A549 (cell line): Measurements from ENCODE around the gene FHIT. TPM values are rescaled to one million over a fixed set of nuclear protein-coding genes. Genes with fewer than 3 reads are reported as not detected.

Experiments used
- ATAC-seq, 2 experiments: fragments of 200-7000 bp in 1 of 2; fragments of >200 bp in 1 of 2; cut with Nextera tagmentation in 1 of 2; cut with Tn5 transposase in 1 of 2; 3 replicates each; pipeline versions ENCODE4 v1.8.0 to v1.9.1; 2018 to 2020; ENCODE audit warnings: mild to moderate bottlenecking in 1 of 2, moderate library complexity in 1 of 2
- CTCF ChIA-PET: fragments of 300-600 bp; sonication (Branson Sonifier 250); formaldehyde crosslinking; extraction: SDS; loops from one replicate; lab custom pipeline; 2021; ENCODE audit warnings: antibody characterized with exemption, inconsistent platforms; lab: Yijun Ruan, JAX
- POLR2A ChIA-PET: fragments of 350-600 bp; formaldehyde crosslinking; extraction: SDS; loops from one replicate; lab custom pipeline; 2021; ENCODE audit warnings: antibody characterized with exemption, inconsistent platforms; lab: Yijun Ruan, JAX
- DNase-seq, 2 experiments: peaks; one replicate each; pipeline versions ENCODE4 v3.0.0 to v3.0.0-alpha.2; 2011 to 2016; ENCODE audit warnings: low read depth in 1 of 2, low spot score in 1 of 2
- FAIRE-seq: peaks from 2 replicates; lab custom pipeline; 2011; peaks lifted over from hg19 to GRCh38; lab: Jason Lieb, UNC
- H3K27ac ChIP-seq, 2 experiments: fragments of >200 bp; sonication (Bioruptor Twin); formaldehyde crosslinking; 3 replicates each; pipeline ENCODE4 v1.5.1; 2016 to 2017
- H3K4me1 ChIP-seq: fragments of >200 bp; sonication (Bioruptor Twin); formaldehyde crosslinking; 3 replicates; pipeline ENCODE4 v1.6.1; 2016
- H3K4me2 ChIP-seq: fragments of >200 bp; sonication (Bioruptor Twin); formaldehyde crosslinking; 3 replicates; pipeline ENCODE4 v1.6.1; 2016
- H3K4me3 ChIP-seq: fragments of >200 bp; sonication (Bioruptor Twin); formaldehyde crosslinking; 3 replicates; pipeline ENCODE4 v1.5.1; 2016
- H3K9me3 ChIP-seq: fragments of >200 bp; sonication (Bioruptor Twin); formaldehyde crosslinking; 3 replicates; pipeline ENCODE4 v1.6.1; 2016
- CBX8 ChIP-seq: fragments of 200-600 bp; sonication (generic); IDR thresholded peaks from 2 replicates; pipeline ENCODE4 v1.6.1; 2016
- CHD2 ChIP-seq: fragments of 150-350 bp; IDR thresholded peaks from 2 replicates; pipeline ENCODE4 v1.6.1; 2014; ENCODE audit warnings: low read length; ENCODE audit not compliant: partially characterized antibody
- CHD4 ChIP-seq: fragments of 200-600 bp; sonication (generic); IDR thresholded peaks from 2 replicates; pipeline ENCODE4 v1.6.1; 2016; ENCODE audit warnings: antibody characterized with exemption, mild to moderate bottlenecking, borderline replicate concordance
- EP300 ChIP-seq, 2 experiments: fragments of >200 bp; sonication (Bioruptor Twin); formaldehyde crosslinking; IDR thresholded peaks; 2 replicates in 1 of 2; 3 replicates in 1 of 2; pipeline ENCODE4 v1.6.1; 2016 to 2017
- FOSL2 ChIP-seq, 2 experiments: fragments of 450-650 bp in 1 of 2; fragments of >200 bp in 1 of 2; sonication (Bioruptor Twin) in 1 of 2; formaldehyde crosslinking; IDR thresholded peaks; 2 replicates each; pipeline versions ENCODE4 v1.5.0 to v1.6.1; 2016 to 2020; ENCODE audit warnings: mild to moderate bottlenecking in 1 of 2, moderate library complexity in 1 of 2
- GATA3 ChIP-seq: IDR thresholded peaks from 2 replicates; pipeline ENCODE4 v1.6.1; 2012; ENCODE audit warnings: borderline replicate concordance
- HEYL ChIP-seq: fragments of 250-450 bp; sonication (Bioruptor Pico); IDR thresholded peaks from 2 replicates; pipeline ENCODE4 v1.8.0; 2021; ENCODE audit warnings: mild to moderate bottlenecking, moderate library complexity
- HOXA7 ChIP-seq: fragments of 250-450 bp; sonication (Bioruptor Pico); IDR thresholded peaks from 2 replicates; pipeline ENCODE4 v1.5.0; 2020; ENCODE audit warnings: mild to moderate bottlenecking, moderate library complexity
- HOXB13 ChIP-seq: fragments of 250-450 bp; sonication (Bioruptor Pico); IDR thresholded peaks from 2 replicates; pipeline ENCODE4 v1.5.0; 2020; ENCODE audit warnings: low read depth, mild to moderate bottlenecking, moderate library complexity
- JUNB ChIP-seq: fragments of >200 bp; sonication (Bioruptor Twin); formaldehyde crosslinking; IDR thresholded peaks from 2 replicates; pipeline ENCODE4 v1.6.1; 2016
- KDM1A ChIP-seq: fragments of 200-600 bp; sonication (generic); IDR thresholded peaks from 2 replicates; pipeline ENCODE4 v1.6.1; 2016; ENCODE audit warnings: low read depth, mild to moderate bottlenecking
- KDM5A ChIP-seq: fragments of 200-600 bp; sonication (generic); IDR thresholded peaks from 2 replicates; pipeline ENCODE4 v1.6.1; 2016; ENCODE audit warnings: antibody characterized with exemption, mild to moderate bottlenecking
- MAFK ChIP-seq: fragments of 450-650 bp; IDR thresholded peaks from 2 replicates; pipeline ENCODE4 v1.6.1; 2014; ENCODE audit not compliant: partially characterized antibody
- MYC ChIP-seq: IDR thresholded peaks from 2 replicates; pipeline ENCODE4 v1.6.1; 2012; ENCODE audit warnings: mild to moderate bottlenecking, inconsistent platforms, low read length, improper control_type of control experiment, borderline replicate concordance
- NPAS2 ChIP-seq: fragments of 250-450 bp; sonication (Bioruptor Pico); IDR thresholded peaks from 2 replicates; pipeline ENCODE4 v1.8.0; 2022; ENCODE audit warnings: mild to moderate bottlenecking, moderate library complexity, borderline replicate concordance
- RNF2 ChIP-seq: fragments of 200-600 bp; sonication (generic); IDR thresholded peaks from 2 replicates; pipeline ENCODE4 v1.6.1; 2016; ENCODE audit warnings: low read depth, mild to moderate bottlenecking, antibody characterized with exemption, moderate library complexity, borderline replicate concordance
- TFCP2L1 ChIP-seq: fragments of 250-450 bp; sonication (Bioruptor Pico); IDR thresholded peaks from 2 replicates; pipeline ENCODE4 v1.5.0; 2021; ENCODE audit warnings: mild to moderate bottlenecking
- TP53 ChIP-seq: fragments of 250-450 bp; sonication (Bioruptor Pico); IDR thresholded peaks from 2 replicates; pipeline ENCODE4 v1.5.0; 2021; ENCODE audit warnings: mild to moderate bottlenecking, moderate library complexity
- ZSCAN20 ChIP-seq: fragments of 250-450 bp; sonication (Bioruptor Pico); IDR thresholded peaks from 2 replicates; pipeline ENCODE4 v1.8.0; 2022; ENCODE audit warnings: mild to moderate bottlenecking, moderate library complexity
- WGBS: methylation state at CpG from one replicate; pipeline ENCODE4 v1.1.6; 2017; ENCODE audit errors: missing lambda C conversion rate; 5-methylcytosine and 5-hydroxymethylcytosine counted together
- polyA plus RNA-seq, 4 experiments: library from polyadenylated mRNA; depleted of rRNA in 3 of 4; stranded (reverse); fragments of >200 nt; fragmentation: RNase III in 1 of 4; extraction: RNeasy Plus Mini Kit Qiagen cat#74134 plus additional on column Dnase treatment in 1 of 4; gene quantifications; 2 replicates in 3 of 4; 3 replicates in 1 of 4; pipeline ENCODE4 v1.2.3, GENCODE V29; 2011 to 2017
- TF ChIP-seq, protein P1 (sequence below): IDR thresholded peaks from 2 replicates; pipeline ENCODE4 v1.6.1; 2012; ENCODE audit warnings: low read depth, borderline replicate concordance
- TF ChIP-seq, protein P2 (sequence below): fragments of 200-600 bp; sonication (generic); IDR thresholded peaks from 2 replicates; pipeline ENCODE4 v1.6.1; 2016; ENCODE audit warnings: antibody characterized with exemption, mild to moderate bottlenecking, moderate library complexity
- TF ChIP-seq, protein P3 (sequence below): IDR thresholded peaks from 2 replicates; pipeline ENCODE4 v1.6.1; 2012
- TF ChIP-seq, protein P4 (sequence below): fragments of >200 bp; sonication (Bioruptor Twin); formaldehyde crosslinking; IDR thresholded peaks from 3 replicates; pipeline ENCODE4 v1.6.1; 2016
- TF ChIP-seq, protein P5 (sequence below): fragments of >200 bp; sonication (Bioruptor Twin); formaldehyde crosslinking; IDR thresholded peaks from 2 replicates; pipeline ENCODE4 v1.6.1; 2016

Gene FHIT
- polyA plus RNA-seq, 2 of the 4 experiments (the other 2 are of a cell fraction): 0.76 to 0.92 TPM

DNA sequence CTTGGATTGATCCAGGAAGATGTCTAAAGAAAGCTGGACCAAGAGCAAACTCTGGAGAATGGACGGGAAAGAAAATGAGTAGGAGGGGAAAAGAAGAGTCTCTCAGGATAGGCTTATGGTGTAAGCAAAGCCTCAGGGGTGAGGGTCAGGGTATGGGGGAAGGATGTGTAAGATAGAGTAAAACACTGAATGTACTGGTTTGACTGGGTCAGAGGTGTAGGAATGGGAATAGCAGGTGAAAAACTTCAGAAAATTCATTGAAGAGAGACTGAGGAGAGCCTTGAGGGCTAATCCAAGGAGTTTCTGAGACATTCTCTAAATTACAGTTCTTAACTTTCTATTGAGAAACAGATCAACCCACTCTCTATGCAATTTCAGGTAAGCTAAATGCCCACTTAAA is 857.3 kb downstream of the FHIT start:
- FAIRE-seq: no peak
- Histone ChIP-seq H3K27ac (no peak overlapping the region), H3K4me3 (no peak overlapping the region), H3K4me1 (no peaks in the 10 kb centered on the region), H3K9me3 (no peaks in the 10 kb centered on the region)
- CTCF ChIA-PET: no interaction called here
- ATAC-seq: no peak
- POLR2A ChIA-PET: no interaction called here
- no peak for DNase-seq
- TF ChIP-seq TFCP2L1 (CRISPR knock-in tag) (no peak), MYC (no peak)
- TF ChIP-seq, all 56 proteins: peak for 0
- H3K4me2 ChIP-seq: no peak overlapping the region
- 4% methylated on average over 1 of the region's 1 CpG for WGBS

DNA sequence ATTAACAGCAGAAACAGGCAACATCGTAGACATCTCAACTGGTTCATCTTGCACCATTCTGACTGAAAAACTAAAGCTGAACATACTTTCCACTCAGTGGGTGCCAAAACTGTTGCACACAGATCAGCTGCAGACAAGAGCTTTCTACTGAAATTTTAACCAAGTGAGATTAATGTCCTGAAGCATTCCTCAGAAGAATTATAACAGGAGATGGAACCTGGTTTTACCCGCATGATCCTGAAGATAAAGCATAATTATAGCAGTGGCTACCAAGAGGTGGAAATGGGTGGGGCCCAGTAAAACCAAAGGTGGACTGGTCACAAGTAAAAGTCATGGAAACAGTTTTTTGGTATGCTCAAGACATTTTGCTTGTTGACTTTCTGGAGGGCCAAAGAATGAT is 858.8 kb downstream of the FHIT start:
- H3K4me2 ChIP-seq: no peak overlapping the region
- no peaks in the 10 kb centered on the region for H3K9me3 ChIP-seq
- TF ChIP-seq CBX8 (no peak), CHD2 (no peak), EP300 (IDR thresholded peaks at IDR 0.05) (no peak), ZSCAN20 (CRISPR knock-in tag) (no peak), FOSL2 (IDR thresholded peaks at IDR 0.05) (no peak), FOSL2 (CRISPR knock-in tag; IDR thresholded peaks at IDR 0.05) (no peak)
- 26% methylated on average over 2 of the region's 2 CpGs for WGBS
- no peaks in the 10 kb centered on the region for H3K4me1 ChIP-seq
- H3K4me3 ChIP-seq: no peak overlapping the region
- no peak for DNase-seq
- H3K27ac ChIP-seq: no peak overlapping the region
- FAIRE-seq: no peak
- ATAC-seq: no peak
- ChIA-PET CTCF (no interaction called here), POLR2A (no interaction called here)

DNA sequence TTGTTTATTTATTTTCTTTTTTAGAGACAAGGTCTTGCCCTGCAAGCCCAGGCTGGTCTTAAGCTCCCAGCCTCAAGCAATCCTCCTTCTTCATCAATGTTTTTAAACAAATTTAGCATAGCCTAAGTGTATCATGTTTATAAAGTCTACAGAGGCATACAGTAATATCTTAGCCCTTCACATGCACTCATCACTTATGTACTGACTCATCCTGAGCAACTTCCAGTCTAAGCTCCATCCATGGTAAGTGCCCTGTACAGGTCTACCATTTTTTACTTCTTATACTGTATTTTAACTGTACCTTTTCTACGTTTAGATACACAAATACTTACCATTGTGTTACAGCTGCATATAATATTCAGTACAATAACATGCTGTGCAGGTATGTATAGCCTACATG is 860.0 kb downstream of the FHIT start:
- DNase-seq (no peak), FAIRE-seq (no peak), ATAC-seq (no peak)
- H3K4me3 ChIP-seq: no peak overlapping the region
- no peaks in the 10 kb centered on the region for H3K4me1 ChIP-seq
- H3K9me3 ChIP-seq: no peaks in the 10 kb centered on the region
- H3K27ac ChIP-seq: no peak overlapping the region
- WGBS: 0% methylated on average over 1 of the region's 1 CpG
- no peak overlapping the region for H3K4me2 ChIP-seq
- ChIA-PET POLR2A (no interaction called here), CTCF (no interaction called here)
- TF ChIP-seq, protein P1, sequence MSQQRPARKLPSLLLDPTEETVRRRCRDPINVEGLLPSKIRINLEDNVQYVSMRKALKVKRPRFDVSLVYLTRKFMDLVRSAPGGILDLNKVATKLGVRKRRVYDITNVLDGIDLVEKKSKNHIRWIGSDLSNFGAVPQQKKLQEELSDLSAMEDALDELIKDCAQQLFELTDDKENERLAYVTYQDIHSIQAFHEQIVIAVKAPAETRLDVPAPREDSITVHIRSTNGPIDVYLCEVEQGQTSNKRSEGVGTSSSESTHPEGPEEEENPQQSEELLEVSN: no peak
- TF ChIP-seq RNF2: no peak
- TF ChIP-seq GATA3: no peak
- no peak for TF ChIP-seq JUNB
- TF ChIP-seq, protein P2, sequence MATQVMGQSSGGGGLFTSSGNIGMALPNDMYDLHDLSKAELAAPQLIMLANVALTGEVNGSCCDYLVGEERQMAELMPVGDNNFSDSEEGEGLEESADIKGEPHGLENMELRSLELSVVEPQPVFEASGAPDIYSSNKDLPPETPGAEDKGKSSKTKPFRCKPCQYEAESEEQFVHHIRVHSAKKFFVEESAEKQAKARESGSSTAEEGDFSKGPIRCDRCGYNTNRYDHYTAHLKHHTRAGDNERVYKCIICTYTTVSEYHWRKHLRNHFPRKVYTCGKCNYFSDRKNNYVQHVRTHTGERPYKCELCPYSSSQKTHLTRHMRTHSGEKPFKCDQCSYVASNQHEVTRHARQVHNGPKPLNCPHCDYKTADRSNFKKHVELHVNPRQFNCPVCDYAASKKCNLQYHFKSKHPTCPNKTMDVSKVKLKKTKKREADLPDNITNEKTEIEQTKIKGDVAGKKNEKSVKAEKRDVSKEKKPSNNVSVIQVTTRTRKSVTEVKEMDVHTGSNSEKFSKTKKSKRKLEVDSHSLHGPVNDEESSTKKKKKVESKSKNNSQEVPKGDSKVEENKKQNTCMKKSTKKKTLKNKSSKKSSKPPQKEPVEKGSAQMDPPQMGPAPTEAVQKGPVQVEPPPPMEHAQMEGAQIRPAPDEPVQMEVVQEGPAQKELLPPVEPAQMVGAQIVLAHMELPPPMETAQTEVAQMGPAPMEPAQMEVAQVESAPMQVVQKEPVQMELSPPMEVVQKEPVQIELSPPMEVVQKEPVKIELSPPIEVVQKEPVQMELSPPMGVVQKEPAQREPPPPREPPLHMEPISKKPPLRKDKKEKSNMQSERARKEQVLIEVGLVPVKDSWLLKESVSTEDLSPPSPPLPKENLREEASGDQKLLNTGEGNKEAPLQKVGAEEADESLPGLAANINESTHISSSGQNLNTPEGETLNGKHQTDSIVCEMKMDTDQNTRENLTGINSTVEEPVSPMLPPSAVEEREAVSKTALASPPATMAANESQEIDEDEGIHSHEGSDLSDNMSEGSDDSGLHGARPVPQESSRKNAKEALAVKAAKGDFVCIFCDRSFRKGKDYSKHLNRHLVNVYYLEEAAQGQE: no peak
- TF ChIP-seq HOXB13 (CRISPR knock-in tag): no peak
- TF ChIP-seq, protein P3, sequence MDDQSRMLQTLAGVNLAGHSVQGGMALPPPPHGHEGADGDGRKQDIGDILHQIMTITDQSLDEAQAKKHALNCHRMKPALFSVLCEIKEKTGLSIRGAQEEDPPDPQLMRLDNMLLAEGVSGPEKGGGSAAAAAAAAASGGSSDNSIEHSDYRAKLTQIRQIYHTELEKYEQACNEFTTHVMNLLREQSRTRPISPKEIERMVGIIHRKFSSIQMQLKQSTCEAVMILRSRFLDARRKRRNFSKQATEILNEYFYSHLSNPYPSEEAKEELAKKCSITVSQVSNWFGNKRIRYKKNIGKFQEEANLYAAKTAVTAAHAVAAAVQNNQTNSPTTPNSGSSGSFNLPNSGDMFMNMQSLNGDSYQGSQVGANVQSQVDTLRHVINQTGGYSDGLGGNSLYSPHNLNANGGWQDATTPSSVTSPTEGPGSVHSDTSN: no peak
- TF ChIP-seq HOXA7 (CRISPR knock-in tag): no peak
- TF ChIP-seq, protein P4, sequence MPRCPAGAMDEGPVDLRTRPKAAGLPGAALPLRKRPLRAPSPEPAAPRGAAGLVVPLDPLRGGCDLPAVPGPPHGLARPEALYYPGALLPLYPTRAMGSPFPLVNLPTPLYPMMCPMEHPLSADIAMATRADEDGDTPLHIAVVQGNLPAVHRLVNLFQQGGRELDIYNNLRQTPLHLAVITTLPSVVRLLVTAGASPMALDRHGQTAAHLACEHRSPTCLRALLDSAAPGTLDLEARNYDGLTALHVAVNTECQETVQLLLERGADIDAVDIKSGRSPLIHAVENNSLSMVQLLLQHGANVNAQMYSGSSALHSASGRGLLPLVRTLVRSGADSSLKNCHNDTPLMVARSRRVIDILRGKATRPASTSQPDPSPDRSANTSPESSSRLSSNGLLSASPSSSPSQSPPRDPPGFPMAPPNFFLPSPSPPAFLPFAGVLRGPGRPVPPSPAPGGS: no peak
- TF ChIP-seq, protein P5, sequence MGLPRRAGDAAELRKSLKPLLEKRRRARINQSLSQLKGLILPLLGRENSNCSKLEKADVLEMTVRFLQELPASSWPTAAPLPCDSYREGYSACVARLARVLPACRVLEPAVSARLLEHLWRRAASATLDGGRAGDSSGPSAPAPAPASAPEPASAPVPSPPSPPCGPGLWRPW: no peak
- TF ChIP-seq TP53 (CRISPR knock-in tag): no peak
- no peak for TF ChIP-seq MAFK
- no peak for TF ChIP-seq HEYL (CRISPR knock-in tag)
- no peak for TF ChIP-seq CHD4
- TF ChIP-seq FOSL2 (IDR thresholded peaks at IDR 0.05): no peak
- no peak for TF ChIP-seq FOSL2 (CRISPR knock-in tag; IDR thresholded peaks at IDR 0.05)
- TF ChIP-seq KDM1A: no peak
- no peak for TF ChIP-seq KDM5A
- TF ChIP-seq NPAS2 (CRISPR knock-in tag): no peak
